ENCODE measurements around the gene LMO7. TPM values are rescaled to one million over a fixed set of nuclear protein-coding genes. Genes with fewer than 3 reads are reported as not detected.

The LMO7 gene
- total and polyA plus RNA-seq, 2 of the 4 experiments (the other 2 are of a cell fraction): 266 to 367 TPM

DNA sequence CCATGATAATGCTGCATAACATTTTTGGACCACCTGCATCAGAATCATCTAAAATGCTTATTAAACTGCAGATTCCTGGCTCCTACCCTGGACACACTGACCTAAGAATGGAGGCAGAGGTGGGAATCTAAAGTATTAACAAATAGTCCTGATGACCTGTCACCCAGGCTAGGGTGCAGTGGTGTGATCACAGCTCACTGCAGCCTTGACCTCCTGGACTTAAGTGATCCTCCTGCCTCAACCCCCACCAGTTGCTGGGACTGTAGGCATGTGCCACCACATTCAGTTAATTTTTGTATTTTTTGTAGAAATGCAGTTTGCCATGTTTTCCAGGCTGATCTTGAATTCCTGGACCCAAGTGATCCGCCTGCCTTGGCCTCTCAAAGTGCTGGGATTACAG is 43.3 kb downstream of the LMO7 start:
- BruUV-seq (replicated peaks): no TSS peak
- no peak overlapping the region for H2AK9ac ChIP-seq (replicated peaks; ENCODE audit: low read depth, low read length, poor library complexity)
- POLR2A ChIA-PET (ENCODE audit: unreplicated experiment): no interaction called here
- no peak overlapping the region for H3K14ac ChIP-seq (replicated peaks; ENCODE audit: low read depth, low read length)
- H2BK120ac ChIP-seq (ENCODE audit: low read depth, low read length): no peak overlapping the region
- H3K9ac ChIP-seq (ENCODE audit: low read depth, low read length): no peak overlapping the region
- H4K91ac ChIP-seq (ENCODE audit: insufficient read depth, low read depth, low read length): no peak overlapping the region
- H2BK15ac ChIP-seq (ENCODE audit: low read depth, low read length): no peak overlapping the region
- H3K27me3 ChIP-seq (ENCODE audit: control insufficient read depth, insufficient read depth, low read length): no peaks in the 10 kb centered on the region
- H3K9me1 ChIP-seq (ENCODE audit: insufficient read depth, low read length): peaks cover 9% of the 10 kb centered on the region; the same call in 1 of the 2 replicates
- H3K9me3 ChIP-seq (ENCODE audit: control insufficient read depth, insufficient read depth, low read length): no peaks in the 10 kb centered on the region
- no peak overlapping the region for H2BK20ac ChIP-seq (ENCODE audit: low read depth, low read length)
- WGBS, 2 experiments (ENCODE audit: extremely low coverage in 2 of 2, insufficient read length in 1 of 2): no CpG with 5 or more reads among the region's 1 CpG
- H3K23ac ChIP-seq (ENCODE audit: low read depth, low read length): no peak overlapping the region
- H3K4me1 ChIP-seq (ENCODE audit: control insufficient read depth, insufficient read depth, low read length): peaks cover 9% of the 10 kb centered on the region
- ATAC-seq (ENCODE audit: low read depth) (no peak), DNase-seq (no peak)
- CTCF ChIA-PET: no interaction called here
- H2AK5ac ChIP-seq (ENCODE audit: low read depth, low read length): no peak overlapping the region
- no peak overlapping the region for H3K4me2 ChIP-seq (ENCODE audit: low read depth, low read length)
- no peak overlapping the region for H2BK5ac ChIP-seq (ENCODE audit: low read depth, low read length, poor library complexity, severe bottlenecking)
- H3K36me3 ChIP-seq (ENCODE audit: control insufficient read depth, insufficient read depth, low read length): peaks cover 3% of the 10 kb centered on the region; the same call in 1 of the 2 replicates
- no peak overlapping the region for H3K4ac ChIP-seq (ENCODE audit: low read depth, low read length)
- in situ Hi-C loops (cut with MboI; ENCODE audit: low sequenced_read_pairs) (loop anchor here (25.0 kb wide), 4 partner anchors 333 to 1308 kb away; partner anchors contain the start of gene CLN5), intact Hi-C loops (cut with micrococcal nuclease) (no loop called here), dilution Hi-C loops (cut with HindIII; ENCODE audit: low sequenced_read_pairs, unreplicated experiment) (no loop called here)
- H4K8ac ChIP-seq (ENCODE audit: low read depth in 2 of 2, low read length in 2 of 2): 0 out of 4 replicates have a peak overlapping the region, but pooled peaks of 1 of the 2 experiments have one; percentile 29
- H3K79me1 ChIP-seq (ENCODE audit: low read depth in 1 of 2, low read length in 2 of 2): peaks cover 9 to 44% of the 10 kb centered on the region in 2 experiments; a peak in 3 of 4 replicates
- H3K27ac ChIP-seq (ENCODE audit: insufficient read depth, low read length): no peak overlapping the region
- H4K5ac ChIP-seq (ENCODE audit: low read depth, low read length): no peak overlapping the region
- H4K20me1 ChIP-seq (ENCODE audit: insufficient read depth, low read length): peaks cover 77% of the 10 kb centered on the region; the same call in 1 of the 2 replicates
- no peak for TF ChIP-seq RFX5 (IDR thresholded peaks at IDR 0.05; ENCODE audit: low read depth, low read length)
- TF ChIP-seq RAD21 (IDR thresholded peaks at IDR 0.05; ENCODE audit: low read length): no peak
- no peak for TF ChIP-seq MAZ (IDR thresholded peaks at IDR 0.05; ENCODE audit: borderline replicate concordance, low read depth, low read length)
- TF ChIP-seq RCOR1 (IDR thresholded peaks at IDR 0.05; ENCODE audit: insufficient replicate concordance, low read length): no peak
- TF ChIP-seq BHLHE40 (IDR thresholded peaks at IDR 0.05; ENCODE audit: low read depth, low read length): no peak
- no peak for TF ChIP-seq CEBPB (IDR thresholded peaks at IDR 0.05; ENCODE audit: low read depth, low read length)
- no peak for TF ChIP-seq MXI1 (IDR thresholded peaks at IDR 0.05; ENCODE audit: borderline replicate concordance, low read depth, low read length)
- no peak for TF ChIP-seq SMC3 (IDR thresholded peaks at IDR 0.05; ENCODE audit: low read depth, low read length)
- TF ChIP-seq FOS (IDR thresholded peaks at IDR 0.05; ENCODE audit: low read depth, low read length): no peak
- TF ChIP-seq, protein P1, sequence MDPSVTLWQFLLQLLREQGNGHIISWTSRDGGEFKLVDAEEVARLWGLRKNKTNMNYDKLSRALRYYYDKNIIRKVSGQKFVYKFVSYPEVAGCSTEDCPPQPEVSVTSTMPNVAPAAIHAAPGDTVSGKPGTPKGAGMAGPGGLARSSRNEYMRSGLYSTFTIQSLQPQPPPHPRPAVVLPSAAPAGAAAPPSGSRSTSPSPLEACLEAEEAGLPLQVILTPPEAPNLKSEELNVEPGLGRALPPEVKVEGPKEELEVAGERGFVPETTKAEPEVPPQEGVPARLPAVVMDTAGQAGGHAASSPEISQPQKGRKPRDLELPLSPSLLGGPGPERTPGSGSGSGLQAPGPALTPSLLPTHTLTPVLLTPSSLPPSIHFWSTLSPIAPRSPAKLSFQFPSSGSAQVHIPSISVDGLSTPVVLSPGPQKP (IDR thresholded peaks at IDR 0.05; ENCODE audit: borderline replicate concordance, low read depth, low read length): no peak
- TF ChIP-seq CHD1 (IDR thresholded peaks at IDR 0.05; ENCODE audit: low read depth, low read length): no peak
- TF ChIP-seq NFE2L2 (IDR thresholded peaks at IDR 0.05; ENCODE audit: low read depth, low read length): no peak
- TF ChIP-seq, protein P2, sequence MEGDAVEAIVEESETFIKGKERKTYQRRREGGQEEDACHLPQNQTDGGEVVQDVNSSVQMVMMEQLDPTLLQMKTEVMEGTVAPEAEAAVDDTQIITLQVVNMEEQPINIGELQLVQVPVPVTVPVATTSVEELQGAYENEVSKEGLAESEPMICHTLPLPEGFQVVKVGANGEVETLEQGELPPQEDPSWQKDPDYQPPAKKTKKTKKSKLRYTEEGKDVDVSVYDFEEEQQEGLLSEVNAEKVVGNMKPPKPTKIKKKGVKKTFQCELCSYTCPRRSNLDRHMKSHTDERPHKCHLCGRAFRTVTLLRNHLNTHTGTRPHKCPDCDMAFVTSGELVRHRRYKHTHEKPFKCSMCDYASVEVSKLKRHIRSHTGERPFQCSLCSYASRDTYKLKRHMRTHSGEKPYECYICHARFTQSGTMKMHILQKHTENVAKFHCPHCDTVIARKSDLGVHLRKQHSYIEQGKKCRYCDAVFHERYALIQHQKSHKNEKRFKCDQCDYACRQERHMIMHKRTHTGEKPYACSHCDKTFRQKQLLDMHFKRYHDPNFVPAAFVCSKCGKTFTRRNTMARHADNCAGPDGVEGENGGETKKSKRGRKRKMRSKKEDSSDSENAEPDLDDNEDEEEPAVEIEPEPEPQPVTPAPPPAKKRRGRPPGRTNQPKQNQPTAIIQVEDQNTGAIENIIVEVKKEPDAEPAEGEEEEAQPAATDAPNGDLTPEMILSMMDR (conservative IDR thresholded peaks at IDR 0.05; ENCODE audit: low read depth, low read length): no peak
- H3K56ac ChIP-seq (ENCODE audit: extremely low read depth, insufficient read depth, low read length): no peak overlapping the region
- H3K18ac ChIP-seq (ENCODE audit: low read depth, low read length): no peak overlapping the region
- H3K4me3 ChIP-seq (ENCODE audit: insufficient read depth, low read depth, low read length): no peak overlapping the region
- H2AFZ ChIP-seq (replicated peaks; ENCODE audit: low read length, poor library complexity): no peak overlapping the region
